Endodermal cell (in vitro differentiated cells): ENCODE data around the gene TRIM44. TPM values are rescaled to one million over a fixed set of nuclear protein-coding genes. Genes with fewer than 3 reads are reported as not detected.
"Not testable (repeated sequence)": the region's sequence is repeated elsewhere in the genome, so short reads cannot be mapped to it uniquely, and the experiment has no call there.

ENCODE experiments used
- DNase-seq: peaks from one replicate; pipeline ENCODE4 v3.0.0-alpha.2; 2017
- H3K27ac ChIP-seq: 2 replicates; pipeline ENCODE4 v1.5.1; 2013; ENCODE audit warnings: mild to moderate bottlenecking, low read depth, low read length, moderate library complexity
- H3K27me3 ChIP-seq: 2 replicates; pipeline ENCODE4 v1.6.1; 2013; ENCODE audit warnings: mild to moderate bottlenecking, low read length, moderate library complexity; ENCODE audit not compliant: insufficient read depth, control insufficient read depth, poor library complexity, severe bottlenecking
- H3K36me3 ChIP-seq: 2 replicates; pipeline ENCODE4 v1.7.0; 2013; ENCODE audit warnings: mild to moderate bottlenecking, low read length, moderate library complexity; ENCODE audit not compliant: control insufficient read depth, insufficient read depth
- H3K4me1 ChIP-seq: one replicate; pipeline ENCODE4 v1.7.0; 2013; ENCODE audit warnings: low read length; ENCODE audit not compliant: control insufficient read depth, insufficient read depth
- H3K4me3 ChIP-seq: 2 replicates; pipeline ENCODE4 v1.5.1; 2013; ENCODE audit warnings: mild to moderate bottlenecking, low read length, moderate library complexity
- H3K9ac ChIP-seq: 2 replicates; pipeline ENCODE4 v1.6.1; 2013; ENCODE audit warnings: mild to moderate bottlenecking, low read length, moderate library complexity; ENCODE audit not compliant: poor library complexity, severe bottlenecking; ENCODE audit errors: extremely low read depth
- H3K9me3 ChIP-seq: 2 replicates; pipeline ENCODE4 v1.6.1; 2013; ENCODE audit warnings: mild to moderate bottlenecking, low read length, moderate library complexity; ENCODE audit not compliant: control insufficient read depth
- H3K27ac Mint-ChIP-seq: 2 replicates; pipeline ENCODE4 v1.8.0; 2020; ENCODE audit warnings: mixed read lengths
- H3K27me3 Mint-ChIP-seq: 2 replicates; pipeline ENCODE4 v1.8.0; 2021; ENCODE audit warnings: mild to moderate bottlenecking, mixed read lengths; ENCODE audit not compliant: insufficient read depth
- H3K36me3 Mint-ChIP-seq: 2 replicates; pipeline ENCODE4 v1.8.0; 2020; ENCODE audit warnings: low read depth, mixed read lengths
- H3K4me1 Mint-ChIP-seq: 2 replicates; pipeline ENCODE4 v1.8.0; 2020; ENCODE audit warnings: mixed read lengths
- H3K4me3 Mint-ChIP-seq: 2 replicates; pipeline ENCODE4 v1.8.0; 2020; ENCODE audit warnings: mild to moderate bottlenecking, moderate library complexity, mixed read lengths
- H3K9me3 Mint-ChIP-seq: 2 replicates; pipeline ENCODE4 v1.8.0; 2020; ENCODE audit warnings: mild to moderate bottlenecking, mixed read lengths
- CTCF ChIP-seq: fragments of 200-600 bp; sonication (generic); conservative IDR thresholded peaks from 2 replicates; pipeline ENCODE4 v1.5.0; 2021; ENCODE audit warnings: antibody characterized with exemption, mild to moderate bottlenecking
- WGBS, 2 experiments: methylation state at CpG; one replicate each; pipeline versions ENCODE4 v1.1.5 to v1.1.7; 2013; ENCODE audit warnings: missing lambda C conversion rate in 2 of 2, mixed read lengths in 1 of 2; ENCODE audit not compliant: insufficient coverage in 1 of 2, insufficient read length in 1 of 2; 5-methylcytosine and 5-hydroxymethylcytosine counted together
- total RNA-seq, 2 donors: library from RNA; stranded (reverse); fragmentation: NEBNext Ultra II Directional in 1 of 2; extraction: Animal tissue kit (Norgen Biotek cat#: 25700) in 1 of 2; gene quantifications; 2 replicates in 1 of 2; 3 replicates in 1 of 2; pipeline ENCODE4 v1.2.1, GENCODE V29; 2021

Gene TRIM44
- total RNA-seq, 2 donors from 2014 or later, result 48.5 to 63.8 TPM

- DNase-seq, result no peak
- no peak overlapping the region for H3K4me3 Mint-ChIP-seq
- H3K9ac ChIP-seq, result no peak overlapping the region
- H3K4me3 ChIP-seq, result no peak overlapping the region
- H3K36me3 ChIP-seq, result no peaks in the 10 kb centered on the region
- peaks cover 65% of the 10 kb centered on the region for H3K27me3 Mint-ChIP-seq
- H3K27ac Mint-ChIP-seq, result no peak overlapping the region
- H3K9me3 ChIP-seq, result no peaks in the 10 kb centered on the region
- H3K9me3 Mint-ChIP-seq, result no peaks in the 10 kb centered on the region
- TF ChIP-seq CTCF, result no peak
- peaks cover 12% of the 10 kb centered on the region for H3K4me1 Mint-ChIP-seq
- H3K4me1 ChIP-seq, result peaks cover 5% of the 10 kb centered on the region
- H3K27ac ChIP-seq, result no peak overlapping the region
- WGBS, 2 experiments, result 88 to 95% methylated on average over 4 of the region's 4 CpGs
- no peaks in the 10 kb centered on the region for H3K36me3 Mint-ChIP-seq
- H3K27me3 ChIP-seq, result no peaks in the 10 kb centered on the region
Observed at GRCh38 chr11:35650467-35650866, 12.1 kb upstream of the TRIM44 start.

DNA sequence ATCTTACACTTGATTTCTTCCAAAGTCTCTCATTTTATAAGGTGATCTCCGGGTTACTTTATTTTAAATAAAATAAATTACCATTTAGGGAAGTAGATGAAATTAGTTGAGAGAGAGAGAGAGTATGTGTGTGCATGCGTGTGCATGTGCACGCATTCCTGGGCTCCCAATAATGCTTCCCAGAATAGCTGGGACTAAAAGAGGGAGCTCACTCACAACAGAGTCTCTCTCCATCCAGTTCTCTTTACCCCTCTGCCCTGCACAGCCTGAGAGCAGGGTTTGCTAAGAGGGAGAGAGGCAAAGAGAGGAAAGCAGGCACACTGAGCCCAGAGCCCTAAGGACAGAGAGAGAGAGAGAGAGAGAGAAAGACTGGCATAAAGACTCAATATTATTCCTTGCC is 11.3 kb upstream of the TRIM44 start:
- Mint-ChIP-seq H3K4me1 (peaks cover 12% of the 10 kb centered on the region), H3K9me3 (no peaks in the 10 kb centered on the region), H3K4me3 (no peak overlapping the region), H3K36me3 (no peaks in the 10 kb centered on the region), H3K27ac (no peak overlapping the region), H3K27me3 (peaks cover 64% of the 10 kb centered on the region)
- Histone ChIP-seq H3K4me3 (no peak overlapping the region), H3K27ac (no peak overlapping the region), H3K9ac (no peak overlapping the region), H3K27me3 (no peaks in the 10 kb centered on the region), H3K9me3 (no peaks in the 10 kb centered on the region), H3K4me1 (peaks cover 7% of the 10 kb centered on the region), H3K36me3 (no peaks in the 10 kb centered on the region)
- WGBS, 2 experiments, result 87% methylated on average over 3 of the region's 3 CpGs; no CpG with 5 or more reads in 1 of the 2 experiments
- TF ChIP-seq CTCF, result no peak
- DNase-seq, result no peak

- not testable (repeated sequence) for H3K27me3 ChIP-seq, DNase-seq, H3K4me1 ChIP-seq, H3K9ac ChIP-seq, H3K36me3 ChIP-seq, H3K4me3 ChIP-seq, H3K36me3 Mint-ChIP-seq, H3K4me3 Mint-ChIP-seq, H3K27ac ChIP-seq, H3K9me3 ChIP-seq, H3K9me3 Mint-ChIP-seq, H3K27ac Mint-ChIP-seq
- H3K4me1 Mint-ChIP-seq, result peaks cover 12% of the 10 kb centered on the region
- WGBS, 2 experiments, result 92% methylated on average over 4 of the region's 5 CpGs; no CpG with 5 or more reads in 1 of the 2 experiments
- H3K27me3 Mint-ChIP-seq, result peaks cover 70% of the 10 kb centered on the region
Observed at GRCh38 chr11:35652786-35653185, 9.8 kb upstream of the TRIM44 start.

DNA sequence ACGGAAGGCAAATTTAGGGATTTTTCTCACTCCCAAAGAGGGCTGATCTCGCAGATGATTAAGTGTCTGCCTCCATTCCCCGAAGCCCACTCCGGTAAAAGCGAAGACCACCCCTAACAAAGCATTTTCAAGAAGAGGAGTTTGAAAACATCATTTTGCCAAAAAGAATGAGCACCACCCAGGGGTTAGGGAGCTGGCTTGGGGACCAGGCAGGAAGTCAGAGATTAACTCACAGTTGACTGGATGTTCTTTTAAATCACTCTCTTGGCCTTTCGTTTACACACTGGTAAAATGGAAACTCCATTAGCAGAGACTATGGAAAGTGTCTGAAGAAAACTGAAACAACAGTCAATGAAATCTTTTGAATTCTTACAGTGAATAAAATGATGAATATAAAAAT is 7.9 kb upstream of the TRIM44 start:
- Histone ChIP-seq H3K27ac (no peak overlapping the region), H3K4me3 (no peak overlapping the region), H3K36me3 (no peaks in the 10 kb centered on the region), H3K9me3 (no peaks in the 10 kb centered on the region), H3K9ac (no peak overlapping the region), H3K27me3 (peaks cover 19% of the 10 kb centered on the region), H3K4me1 (peaks cover 7% of the 10 kb centered on the region)
- Mint-ChIP-seq H3K27ac (no peak overlapping the region), H3K4me3 (no peak overlapping the region), H3K4me1 (peaks cover 12% of the 10 kb centered on the region), H3K27me3 (peaks cover 76% of the 10 kb centered on the region), H3K9me3 (no peaks in the 10 kb centered on the region), H3K36me3 (no peaks in the 10 kb centered on the region)
- DNase-seq, result no peak
- 34 to 51% methylated on average over 6 of the region's 6 CpGs for WGBS, 2 experiments
- no peak for TF ChIP-seq CTCF
